ENCODE measurements around the gene NFASC.

DNA sequence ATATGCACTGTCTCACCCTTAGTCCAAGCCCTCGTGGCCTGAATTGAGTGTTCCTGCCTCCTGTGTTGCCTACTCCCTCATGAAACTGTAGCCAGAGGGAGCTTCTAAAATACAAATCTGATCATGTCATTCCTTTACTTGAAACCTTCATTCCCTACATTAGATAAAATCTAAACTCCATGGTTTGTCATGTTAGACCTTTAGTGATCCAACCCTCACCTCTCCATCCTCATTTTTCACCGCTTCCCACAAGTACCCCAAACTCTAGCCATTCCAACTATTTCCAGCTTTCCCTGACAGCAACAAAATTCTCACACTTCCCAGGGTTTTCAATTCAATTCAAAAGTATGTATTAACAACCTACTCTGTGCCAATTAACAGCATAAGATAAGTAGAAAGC, 154.0 kb downstream of the NFASC start:
- TF ChIP-seq, protein P1, sequence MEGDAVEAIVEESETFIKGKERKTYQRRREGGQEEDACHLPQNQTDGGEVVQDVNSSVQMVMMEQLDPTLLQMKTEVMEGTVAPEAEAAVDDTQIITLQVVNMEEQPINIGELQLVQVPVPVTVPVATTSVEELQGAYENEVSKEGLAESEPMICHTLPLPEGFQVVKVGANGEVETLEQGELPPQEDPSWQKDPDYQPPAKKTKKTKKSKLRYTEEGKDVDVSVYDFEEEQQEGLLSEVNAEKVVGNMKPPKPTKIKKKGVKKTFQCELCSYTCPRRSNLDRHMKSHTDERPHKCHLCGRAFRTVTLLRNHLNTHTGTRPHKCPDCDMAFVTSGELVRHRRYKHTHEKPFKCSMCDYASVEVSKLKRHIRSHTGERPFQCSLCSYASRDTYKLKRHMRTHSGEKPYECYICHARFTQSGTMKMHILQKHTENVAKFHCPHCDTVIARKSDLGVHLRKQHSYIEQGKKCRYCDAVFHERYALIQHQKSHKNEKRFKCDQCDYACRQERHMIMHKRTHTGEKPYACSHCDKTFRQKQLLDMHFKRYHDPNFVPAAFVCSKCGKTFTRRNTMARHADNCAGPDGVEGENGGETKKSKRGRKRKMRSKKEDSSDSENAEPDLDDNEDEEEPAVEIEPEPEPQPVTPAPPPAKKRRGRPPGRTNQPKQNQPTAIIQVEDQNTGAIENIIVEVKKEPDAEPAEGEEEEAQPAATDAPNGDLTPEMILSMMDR (IDR thresholded peaks at IDR 0.05), result no peak
- TF ChIP-seq POLR2A (IDR thresholded peaks at IDR 0.05), result no peak
